Measurements from ENCODE around the gene GPD1. TPM values are rescaled to one million over a fixed set of nuclear protein-coding genes. Genes with fewer than 3 reads are reported as not detected.

The GPD1 gene
- total and polyA plus RNA-seq, 10 donors: 0.13 to 0.79 (median 0.48) TPM; not detected in 1

GRCh38 chr12:50110762-50111351, 7.0 kb downstream of the GPD1 start:
- DNase-seq: peak; percentile 89
- peak overlapping the region in 5 of 8 donors; percentile 1 to 95 (median 81) for H3K4me3 ChIP-seq
- intact Hi-C loops (cut with DNase I; ENCODE audit: low total_unique reads): no loop called here
- no peaks in the 10 kb centered on the region for H3K27me3 ChIP-seq (replicated peaks in 1 of 7)
- peaks cover 36 to 61% (median 55%) of the 10 kb centered on the region in 6 donors for H3K4me1 ChIP-seq
- TF ChIP-seq POLR2AphosphoS5 (IDR thresholded peaks at IDR 0.05) (peak; percentile 37 to 75 (median 57)), CTCF (IDR thresholded peaks at IDR 0.05 in 8 of 11, conservative IDR thresholded peaks at IDR 0.05 in 3 of 11) (no peak), POLR2A (IDR thresholded peaks at IDR 0.05) (no peak)
- H3K36me3 ChIP-seq: peaks cover 0 to 24% (median 6%) of the 10 kb centered on the region in 6 donors
- peak overlapping the region; percentile 67 to 98 (median 94) for H3K27ac ChIP-seq
- H3K9me3 ChIP-seq: no peaks in the 10 kb centered on the region
- WGBS, 5 donors: 19 to 39% (median 34%) methylated on average over 5 to 7 of the region's 7 CpGs

- Histone ChIP-seq H3K27me3 (replicated peaks in 1 of 7) (no peaks in the 10 kb centered on the region), H3K4me1 (peaks cover 37 to 66% (median 58%) of the 10 kb centered on the region in 6 donors), H3K9me3 (no peaks in the 10 kb centered on the region), H3K27ac (peak overlapping the region; percentile 76 to 98 (median 94)), H3K4me3 (peak overlapping the region in 7 of 8 donors; percentile 1 to 95 (median 73)), H3K36me3 (peaks cover 0 to 29% (median 9%) of the 10 kb centered on the region in 6 donors)
- no peak for DNase-seq
- TF ChIP-seq POLR2A (IDR thresholded peaks at IDR 0.05): no peak
- no peak for TF ChIP-seq CTCF (IDR thresholded peaks at IDR 0.05 in 8 of 11, conservative IDR thresholded peaks at IDR 0.05 in 3 of 11)
- no peak for TF ChIP-seq POLR2AphosphoS5 (IDR thresholded peaks at IDR 0.05)
- intact Hi-C loops (cut with DNase I; ENCODE audit: low total_unique reads): no loop called here
- 8 to 16% (median 12%) methylated on average over 17 to 19 of the region's 19 CpGs for WGBS, 5 donors
Measured at GRCh38 chr12:50111395-50111692, 7.5 kb downstream of the GPD1 start.

GRCh38 chr12:50111693-50112455, 8.1 kb downstream of the GPD1 start, which contains the start of gene COX14:
Gene COX14 (plus strand): TSS chr12:50112236. CDS start chr12:50120044, 7,808 bp downstream.
- Histone ChIP-seq H3K27ac (peak within 1 kb of the TSS; percentile 90 to 98 (median 94)), H3K4me1 (peaks cover 37 to 71% (median 63%) of the 10 kb centered on the region in 6 donors)

More at GRCh38 chr12:50111693-50112455, 8.1 kb downstream of the GPD1 start, which contains the start of gene COX14:
- peak within 1 kb of the TSS; percentile 73 to 97 (median 88) for H3K4me3 ChIP-seq
- DNase-seq: peak; percentile 99
- H3K9me3 ChIP-seq: no peaks in the 10 kb centered on the region
- peaks cover 0 to 34% (median 11%) of the 10 kb centered on the region in 6 donors for H3K36me3 ChIP-seq
- 0% methylated on average over 18 to 59 of the region's 59 CpGs for WGBS, 5 donors
- intact Hi-C loops (cut with DNase I; ENCODE audit: low total_unique reads): no loop called here
- H3K27me3 ChIP-seq (replicated peaks in 1 of 7): no peaks in the 10 kb centered on the region
- TF ChIP-seq POLR2A (IDR thresholded peaks at IDR 0.05) (peak; percentile 20 to 95 (median 95)), CTCF (IDR thresholded peaks at IDR 0.05 in 8 of 11, conservative IDR thresholded peaks at IDR 0.05 in 3 of 11) (peak; percentile 82 to 96 (median 95)), POLR2AphosphoS5 (IDR thresholded peaks at IDR 0.05) (peak; percentile 99 to 100 (median 99))

All from spleen (tissue), 11 donors.